HG03575 (cell line): ENCODE measurements around the gene B3GNT8.
A peak's percentile ranks its signal among the peaks of the same experiment; 100 is the strongest.
"Not testable (repeated sequence)": the region's sequence is repeated elsewhere in the genome, so short reads cannot be mapped to it uniquely, and the experiment has no call there.

Experiments
- ATAC-seq: cut with Tn5 transposase; IDR thresholded peaks from one replicate; pipeline ENCODE4 v1.9.1; 2021; ENCODE audit not compliant: unreplicated experiment, insufficient number of reproducible peaks, low FRiP score; ENCODE audit errors: extremely low read depth

Gene B3GNT8

GRCh38 chr19:41426952-41427646 lies at the start of gene B3GNT8:
B3GNT8 (minus strand) TSS chr19:41427374; CDS start chr19:41426778, 596 bp downstream.
- no peak for ATAC-seq

- no peak for ATAC-seq
Measured at GRCh38 chr19:41476583-41476982, 49.4 kb upstream of the B3GNT8 start.

- not testable (repeated sequence) for ATAC-seq
Measured at GRCh38 chr19:41463257-41464256, 36.4 kb upstream of the B3GNT8 start.

- no peak for ATAC-seq
Measured at GRCh38 chr19:41462497-41462896, 35.3 kb upstream of the B3GNT8 start.

- peak; percentile 75 for ATAC-seq
Measured at GRCh38 chr19:41457241-41457640, 30.1 kb upstream of the B3GNT8 start.

GRCh38 chr19:41456342-41456918 lies 29.3 kb upstream of the B3GNT8 start:
- ATAC-seq, result no peak

- ATAC-seq, result no peak
Measured at GRCh38 chr19:41455936-41456335, 28.8 kb upstream of the B3GNT8 start.

- ATAC-seq, result no peak
Measured at GRCh38 chr19:41452584-41453275, 25.6 kb upstream of the B3GNT8 start.

- no peak for ATAC-seq
Measured at GRCh38 chr19:41449865-41450178, 22.6 kb upstream of the B3GNT8 start.

GRCh38 chr19:41449079-41449864 lies 22.1 kb upstream of the B3GNT8 start:
- no peak for ATAC-seq

- no peak for ATAC-seq
Measured at GRCh38 chr19:41447732-41448332, 20.7 kb upstream of the B3GNT8 start.

- ATAC-seq, result no peak
Measured at GRCh38 chr19:41445575-41445974, 18.4 kb upstream of the B3GNT8 start.

GRCh38 chr19:41443813-41444455 lies 16.8 kb upstream of the B3GNT8 start:
- no peak for ATAC-seq

- ATAC-seq, result no peak
Measured at GRCh38 chr19:41442473-41443355, 15.5 kb upstream of the B3GNT8 start, which contains the start of gene ERICH4. ERICH4 (plus strand) TSS chr19:41443156; CDS start chr19:41443170, 14 bp downstream.

- no peak for ATAC-seq
Measured at GRCh38 chr19:41441321-41441945, 14.3 kb upstream of the B3GNT8 start.
